HCT116 (cell line): ENCODE measurements around the gene IL17A.

Experiments used
- POLR2A ChIP-seq: IDR thresholded peaks from 2 replicates; pipeline ENCODE4 v1.7.0; 2011; ENCODE audit warnings: borderline replicate concordance; ENCODE audit not compliant: insufficient read depth, insufficient read length; ENCODE audit errors: extremely low read depth
- POLR2AphosphoS5 ChIP-seq: IDR thresholded peaks from 2 replicates; pipeline ENCODE4 v1.6.1; 2011; ENCODE audit warnings: mild to moderate bottlenecking, low read depth, low read length, moderate library complexity
- TF ChIP-seq, protein P1 (sequence below): IDR thresholded peaks from 2 replicates; pipeline ENCODE4 v1.6.1; 2012
- TF ChIP-seq, protein P2 (sequence below), 3 experiments: fragments of 200-600 bp in 1 of 3; sonication (generic) in 1 of 3; IDR thresholded peaks in 2 of 3; conservative IDR thresholded peaks in 1 of 3; 2 replicates each; pipeline ENCODE4 v1.5.1; 2012 to 2017; ENCODE audit warnings: low read depth in 2 of 3, low read length in 2 of 3, antibody characterized with exemption in 1 of 3, borderline replicate concordance in 1 of 3, control low read depth in 1 of 3, mild to moderate bottlenecking in 1 of 3, mixed read lengths in 1 of 3, mixed run types in 1 of 3, moderate library complexity in 1 of 3; ENCODE audit not compliant: insufficient read depth in 1 of 3

DNA sequence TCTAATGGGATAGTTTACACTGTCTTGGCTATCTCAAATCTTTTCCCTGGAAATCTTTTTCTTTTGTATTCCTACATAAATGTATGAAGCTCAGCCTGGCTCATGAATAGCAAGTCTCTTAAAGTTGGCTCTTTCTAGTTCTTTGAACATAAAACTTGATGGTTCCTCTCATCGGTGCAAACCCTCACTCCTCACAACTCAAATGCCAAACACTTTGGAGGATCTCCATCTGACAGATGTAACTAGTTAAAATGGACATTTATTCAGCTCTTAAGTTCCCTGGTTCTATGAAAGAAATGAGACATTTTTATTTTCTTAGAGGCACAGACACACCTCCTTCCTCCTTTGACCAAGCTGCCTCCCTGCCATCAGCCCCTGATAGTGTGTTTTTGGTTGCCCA is 43.6 kb upstream of the IL17A start:
- TF ChIP-seq POLR2A (no peak), POLR2AphosphoS5 (no peak)
- TF ChIP-seq, protein P1, sequence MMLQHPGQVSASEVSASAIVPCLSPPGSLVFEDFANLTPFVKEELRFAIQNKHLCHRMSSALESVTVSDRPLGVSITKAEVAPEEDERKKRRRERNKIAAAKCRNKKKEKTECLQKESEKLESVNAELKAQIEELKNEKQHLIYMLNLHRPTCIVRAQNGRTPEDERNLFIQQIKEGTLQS: no peak
- TF ChIP-seq, protein P2, sequence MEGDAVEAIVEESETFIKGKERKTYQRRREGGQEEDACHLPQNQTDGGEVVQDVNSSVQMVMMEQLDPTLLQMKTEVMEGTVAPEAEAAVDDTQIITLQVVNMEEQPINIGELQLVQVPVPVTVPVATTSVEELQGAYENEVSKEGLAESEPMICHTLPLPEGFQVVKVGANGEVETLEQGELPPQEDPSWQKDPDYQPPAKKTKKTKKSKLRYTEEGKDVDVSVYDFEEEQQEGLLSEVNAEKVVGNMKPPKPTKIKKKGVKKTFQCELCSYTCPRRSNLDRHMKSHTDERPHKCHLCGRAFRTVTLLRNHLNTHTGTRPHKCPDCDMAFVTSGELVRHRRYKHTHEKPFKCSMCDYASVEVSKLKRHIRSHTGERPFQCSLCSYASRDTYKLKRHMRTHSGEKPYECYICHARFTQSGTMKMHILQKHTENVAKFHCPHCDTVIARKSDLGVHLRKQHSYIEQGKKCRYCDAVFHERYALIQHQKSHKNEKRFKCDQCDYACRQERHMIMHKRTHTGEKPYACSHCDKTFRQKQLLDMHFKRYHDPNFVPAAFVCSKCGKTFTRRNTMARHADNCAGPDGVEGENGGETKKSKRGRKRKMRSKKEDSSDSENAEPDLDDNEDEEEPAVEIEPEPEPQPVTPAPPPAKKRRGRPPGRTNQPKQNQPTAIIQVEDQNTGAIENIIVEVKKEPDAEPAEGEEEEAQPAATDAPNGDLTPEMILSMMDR (IDR thresholded peaks at IDR 0.05 in 2 of 3, conservative IDR thresholded peaks at IDR 0.05 in 1 of 3; ENCODE audit: borderline replicate concordance in 1 of 3, insufficient read depth in 1 of 3, low read depth in 2 of 3, low read length in 2 of 3): no peak
